Fibroblast of lung (primary cell): ENCODE results near the gene CYP51A1. TPM values are rescaled to one million over a fixed set of nuclear protein-coding genes. Genes with fewer than 3 reads are reported as not detected.
"Not testable (repeated sequence)": the region's sequence is repeated elsewhere in the genome, so short reads cannot be mapped to it uniquely, and the experiment has no call there.

ENCODE experiments used
- DNase-seq, 2 donors: peaks; one replicate each; pipeline versions ENCODE4 v3.0.0 to v3.0.0-alpha.2; 2010; ENCODE audit warnings: low read depth in 2 of 2
- H2AFZ ChIP-seq: 2 replicates; pipeline ENCODE4 v1.5.1; 2012; ENCODE audit warnings: low read length, control low read depth, inconsistent platforms
- H3K27ac ChIP-seq: 2 replicates; pipeline ENCODE4 v1.5.1; 2011; ENCODE audit warnings: low read length, control low read depth; ENCODE audit not compliant: insufficient read depth
- H3K27me3 ChIP-seq: 2 replicates; pipeline ENCODE4 v1.5.1; 2011; ENCODE audit warnings: mild to moderate bottlenecking, low read length; ENCODE audit not compliant: control insufficient read depth, insufficient read depth
- H3K36me3 ChIP-seq: 2 replicates; pipeline ENCODE4 v1.5.1; 2011; ENCODE audit warnings: low read length; ENCODE audit not compliant: control insufficient read depth, insufficient read depth
- H3K4me1 ChIP-seq: 2 replicates; pipeline ENCODE4 v1.5.1; 2011; ENCODE audit warnings: low read length; ENCODE audit not compliant: control insufficient read depth, insufficient read depth; ENCODE audit errors: extremely low read depth
- H3K4me2 ChIP-seq: 2 replicates; pipeline ENCODE4 v1.5.1; 2011; ENCODE audit warnings: low read length, control low read depth; ENCODE audit not compliant: insufficient read depth; ENCODE audit errors: extremely low read depth
- H3K4me3 ChIP-seq, 4 experiments: fragments of 200-600 bp in 1 of 4; sonication (generic) in 1 of 4; replicated peaks in 1 of 4; 2 replicates each; pipeline ENCODE4 v1.5.1; 2011 to 2016; ENCODE audit warnings: low read length in 4 of 4, low read depth in 3 of 4, mild to moderate bottlenecking in 3 of 4, control low read depth in 2 of 4, inconsistent platforms in 1 of 4, mixed read lengths in 1 of 4; ENCODE audit not compliant: insufficient read depth in 1 of 4; ENCODE audit errors: control extremely low read depth in 1 of 4
- H3K79me2 ChIP-seq: 2 replicates; pipeline ENCODE4 v1.5.1; 2012; ENCODE audit warnings: mild to moderate bottlenecking, low read length, inconsistent platforms; ENCODE audit not compliant: control insufficient read depth, insufficient read depth
- H3K9ac ChIP-seq: 2 replicates; pipeline ENCODE4 v1.5.1; 2011; ENCODE audit warnings: mild to moderate bottlenecking, low read length, control low read depth; ENCODE audit not compliant: insufficient read depth
- H3K9me3 ChIP-seq: 2 replicates; pipeline ENCODE4 v1.5.1; 2012; ENCODE audit warnings: low read depth, low read length; ENCODE audit not compliant: control insufficient read depth, insufficient read depth
- H4K20me1 ChIP-seq: 2 replicates; pipeline ENCODE4 v1.5.1; 2011; ENCODE audit warnings: low read length; ENCODE audit not compliant: control insufficient read depth, insufficient read depth; ENCODE audit errors: extremely low read depth
- EZH2 ChIP-seq: IDR thresholded peaks from 2 replicates; pipeline ENCODE4 v1.5.1; 2012; ENCODE audit warnings: low read length, control low read depth, mild to moderate bottlenecking; ENCODE audit errors: missing control alignments
- polyA plus RNA-seq, 2 donors: library from polyadenylated mRNA; depleted of rRNA in 1 of 2; stranded (reverse) in 1 of 2; unstranded in 1 of 2; fragments of >200 nt; gene quantifications; 2 replicates each; pipeline ENCODE4 v1.2.1, GENCODE V29; 2011 to 2012; ENCODE audit warnings: missing spikeins in 1 of 2
- total RNA-seq: library from RNA; depleted of rRNA; stranded (reverse); fragments of >200 nt; gene quantifications from 2 replicates; pipeline ENCODE4 v1.2.1, GENCODE V29; 2014
- TF ChIP-seq, protein P1 (sequence below), 2 donors: IDR thresholded peaks in 1 of 2; conservative IDR thresholded peaks in 1 of 2; 1 replicate in 1 of 2; 2 replicates in 1 of 2; pipeline ENCODE4 v1.5.1; 2011 to 2012; ENCODE audit warnings: low read length in 2 of 2, control low read depth in 1 of 2, inconsistent platforms in 1 of 2, low read depth in 1 of 2, mild to moderate bottlenecking in 1 of 2

Gene CYP51A1
- total and polyA plus RNA-seq, 2 donors (not counting 1 experiment from before 2014, with no cell fraction given) = 50.0 to 784 TPM

- Histone ChIP-seq H3K4me1 (no peaks in the 10 kb centered on the region), H3K27me3 (no peaks in the 10 kb centered on the region), H3K4me3 (no peak overlapping the region), H3K79me2 (no peaks in the 10 kb centered on the region), H3K27ac (no peak overlapping the region), H3K36me3 (no peaks in the 10 kb centered on the region), H2AFZ (no peak overlapping the region), H3K9ac (no peak overlapping the region), H3K4me2 (no peak overlapping the region), H3K9me3 (no peaks in the 10 kb centered on the region), H4K20me1 (no peaks in the 10 kb centered on the region)
- TF ChIP-seq EZH2 = no peak
- TF ChIP-seq, protein P1, sequence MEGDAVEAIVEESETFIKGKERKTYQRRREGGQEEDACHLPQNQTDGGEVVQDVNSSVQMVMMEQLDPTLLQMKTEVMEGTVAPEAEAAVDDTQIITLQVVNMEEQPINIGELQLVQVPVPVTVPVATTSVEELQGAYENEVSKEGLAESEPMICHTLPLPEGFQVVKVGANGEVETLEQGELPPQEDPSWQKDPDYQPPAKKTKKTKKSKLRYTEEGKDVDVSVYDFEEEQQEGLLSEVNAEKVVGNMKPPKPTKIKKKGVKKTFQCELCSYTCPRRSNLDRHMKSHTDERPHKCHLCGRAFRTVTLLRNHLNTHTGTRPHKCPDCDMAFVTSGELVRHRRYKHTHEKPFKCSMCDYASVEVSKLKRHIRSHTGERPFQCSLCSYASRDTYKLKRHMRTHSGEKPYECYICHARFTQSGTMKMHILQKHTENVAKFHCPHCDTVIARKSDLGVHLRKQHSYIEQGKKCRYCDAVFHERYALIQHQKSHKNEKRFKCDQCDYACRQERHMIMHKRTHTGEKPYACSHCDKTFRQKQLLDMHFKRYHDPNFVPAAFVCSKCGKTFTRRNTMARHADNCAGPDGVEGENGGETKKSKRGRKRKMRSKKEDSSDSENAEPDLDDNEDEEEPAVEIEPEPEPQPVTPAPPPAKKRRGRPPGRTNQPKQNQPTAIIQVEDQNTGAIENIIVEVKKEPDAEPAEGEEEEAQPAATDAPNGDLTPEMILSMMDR (conservative IDR thresholded peaks at IDR 0.05 in 1 of 2, IDR thresholded peaks at IDR 0.05 in 1 of 2; ENCODE audit: low read depth in 1 of 2, low read length in 2 of 2) = no peak
- DNase-seq = no peak
These were observed 46.0 kb downstream of the CYP51A1 start for GRCh38 chr7:92088266-92088665.

GRCh38 chr7:92083922-92084321 is 50.4 kb downstream of the CYP51A1 start:
- H3K4me3 ChIP-seq, H3K4me2 ChIP-seq, H3K36me3 ChIP-seq, H3K4me1 ChIP-seq, H3K27me3 ChIP-seq, H2AFZ ChIP-seq, H3K9me3 ChIP-seq, H4K20me1 ChIP-seq, H3K27ac ChIP-seq, H3K79me2 ChIP-seq, DNase-seq, H3K9ac ChIP-seq: not testable (repeated sequence)

DNA sequence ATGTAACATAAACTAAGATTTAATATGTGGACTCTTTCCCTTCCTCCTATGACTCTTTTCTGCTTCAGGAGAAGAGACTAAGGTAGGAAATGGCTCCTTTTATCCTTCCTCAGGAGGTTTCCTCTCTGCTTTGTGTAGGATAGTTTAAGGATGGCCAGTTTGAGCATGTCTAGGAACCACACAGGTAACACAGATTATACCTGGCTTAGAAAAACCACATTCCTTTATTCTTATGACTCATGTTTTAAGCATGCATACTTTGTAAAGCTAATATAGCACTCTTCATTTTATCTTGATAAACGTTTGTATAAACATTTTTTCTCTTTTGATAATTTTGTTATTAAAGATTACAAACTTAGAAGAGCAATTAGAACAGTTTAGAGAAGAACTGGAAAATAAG is 57.8 kb downstream of the CYP51A1 start:
- DNase-seq = no peak
- TF ChIP-seq EZH2 = no peak
- TF ChIP-seq, protein P1 (conservative IDR thresholded peaks at IDR 0.05 in 1 of 2, IDR thresholded peaks at IDR 0.05 in 1 of 2; ENCODE audit: low read depth in 1 of 2, low read length in 2 of 2) = no peak
- H3K9ac ChIP-seq = no peak overlapping the region
- no peak overlapping the region for H3K4me3 ChIP-seq
- H3K27ac ChIP-seq = no peak overlapping the region
- H3K4me2 ChIP-seq = no peak overlapping the region
- H3K27me3 ChIP-seq = no peaks in the 10 kb centered on the region
- H2AFZ ChIP-seq = no peak overlapping the region
- H4K20me1 ChIP-seq = no peaks in the 10 kb centered on the region
- H3K9me3 ChIP-seq = no peaks in the 10 kb centered on the region
- H3K79me2 ChIP-seq = no peaks in the 10 kb centered on the region
- H3K36me3 ChIP-seq = no peaks in the 10 kb centered on the region
- H3K4me1 ChIP-seq = no peaks in the 10 kb centered on the region
